Heart right ventricle (tissue), 16 donors: ENCODE measurements around the gene CETN3. TPM values are rescaled to one million over a fixed set of nuclear protein-coding genes. Genes with fewer than 3 reads are reported as not detected.

Experiments used
- ATAC-seq, 8 donors: fragments of 200-7000 bp; cut with Tn5 transposase; one replicate each; pipeline ENCODE4 v1.9.1; 2020; ENCODE audit warnings: mild to moderate bottlenecking in 8 of 8, moderate library complexity in 8 of 8, moderate number of reproducible peaks in 1 of 8
- DNase-seq, 2 donors: peaks; one replicate each; pipeline ENCODE4 v3.0.0-alpha.2; 2020
- H3K27ac ChIP-seq, 10 donors: fragments of 200-600 bp; sonication (generic) in 2 of 10; one replicate each; pipeline versions ENCODE4 v1.5.0 to v1.8.0; 2020 to 2022; ENCODE audit warnings: mild to moderate bottlenecking in 3 of 10
- H3K27me3 ChIP-seq, 7 donors: fragments of 200-600 bp; one replicate each; pipeline ENCODE4 v1.8.0; 2021 to 2022; ENCODE audit warnings: mild to moderate bottlenecking in 2 of 7
- H3K36me3 ChIP-seq, 9 donors: fragments of 200-600 bp; sonication (generic) in 1 of 9; one replicate each; pipeline versions ENCODE4 v1.5.0 to v1.8.0; 2020 to 2022; ENCODE audit warnings: mild to moderate bottlenecking in 2 of 9
- H3K4me1 ChIP-seq, 9 donors: fragments of 200-600 bp; sonication (generic) in 1 of 9; one replicate each; pipeline versions ENCODE4 v1.5.0 to v1.8.0; 2020 to 2022; ENCODE audit warnings: mild to moderate bottlenecking in 4 of 9
- H3K4me3 ChIP-seq, 10 donors: fragments of 200-600 bp; sonication (generic) in 2 of 10; one replicate each; pipeline versions ENCODE4 v1.5.0 to v1.8.0; 2020 to 2022; ENCODE audit warnings: mild to moderate bottlenecking in 7 of 10, moderate library complexity in 2 of 10
- H3K9me3 ChIP-seq, 11 donors: fragments of 200-600 bp in 10 of 11; sonication (generic) in 2 of 11; one replicate each; pipeline versions ENCODE4 v1.5.0 to v1.8.0; 2013 to 2022; ENCODE audit warnings: mild to moderate bottlenecking in 2 of 11, control low read depth in 1 of 11, moderate library complexity in 1 of 11
- CTCF ChIP-seq, 9 donors: fragments of 200-600 bp; sonication (generic) in 2 of 9; IDR thresholded peaks; one replicate each; pipeline versions ENCODE4 v1.5.0 to v1.8.0; 2021 to 2022; ENCODE audit warnings: antibody characterized with exemption in 9 of 9, mild to moderate bottlenecking in 5 of 9, moderate library complexity in 1 of 9
- WGBS, 2 donors: extraction: QIAGEN DNeasy Blood & Tissue Kit; methylation state at CpG; one replicate each; pipeline ENCODE4 v1.1.7; 2013; ENCODE audit warnings: inconsistent platforms in 1 of 2; 5-methylcytosine and 5-hydroxymethylcytosine counted together
- intact Hi-C, 10 donors: fragments of 100-400 bp; cut with DNase I; formaldehyde crosslinking; loops; one replicate each; pipeline versions ENCODE4 v1.11.1 to v1.14.2; 2022
- polyA plus RNA-seq, 2 donors: library from polyadenylated mRNA; stranded (reverse); fragments of 200-250 nt; gene quantifications; one replicate each; pipeline ENCODE4 v1.2.3, GENCODE V29; 2013
- total RNA-seq, 10 donors: library from RNA; stranded (reverse); fragmentation: NEBNext Ultra II Directional in 3 of 10; extraction: Animal tissue kit (Norgen Biotek cat#: 25700) in 3 of 10; gene quantifications; one replicate each; pipeline versions ENCODE4 v1.2.1 to v1.2.4, GENCODE V29; 2021 to 2023
- donor health status: Arrhythmogenic right ventricular cardiomyopathy.
- donor health status: ischemic (EF 13 %, LVEDD 7.1; RV severe dilation, severe dysfunction).
- donor health status: healthy with polysubstance abuse.
- donor health status: DM: no; HTN: yes; CAD: no.
- donor health status: DM: no; HTN: no; CAD: no.
- donor health status: ischemic (EF 25% LVEDD 6.9; RV normal size, moderate dysfunction).
- donor health status: ischemic (EF 25% LVEDD 5.7; RV mildly dilated, moderate dysfunction).
- donor health status: healthy.
- donor health status: DM: yes; HTN: yes; CAD: no.
- donor health status: Ischemic cardiomyopathy.
- donor health status: ischemic (EF 35%, LVEDD 5.7; RV mildly dilated, moderate dysfunction).
- donor health status: nonischemic (EF 11% LVEDD 7.7; RV severe dilation, severe dysfunction).
- donor health status: DM: yes; HTN: yes; CAD: no.
- donor health status: PGD.
- donor health status: ischemic (EF 29% LVEDD 5.4; RV normal size, mild dysfunction).
- donor health status: nonischemic (EF 23%, LVEDD 6.1; RV moderate dilation, normal function).

Gene CETN3
- total and polyA plus RNA-seq, 12 donors, result 14.4 to 26.6 (median 20.4) TPM

DNA sequence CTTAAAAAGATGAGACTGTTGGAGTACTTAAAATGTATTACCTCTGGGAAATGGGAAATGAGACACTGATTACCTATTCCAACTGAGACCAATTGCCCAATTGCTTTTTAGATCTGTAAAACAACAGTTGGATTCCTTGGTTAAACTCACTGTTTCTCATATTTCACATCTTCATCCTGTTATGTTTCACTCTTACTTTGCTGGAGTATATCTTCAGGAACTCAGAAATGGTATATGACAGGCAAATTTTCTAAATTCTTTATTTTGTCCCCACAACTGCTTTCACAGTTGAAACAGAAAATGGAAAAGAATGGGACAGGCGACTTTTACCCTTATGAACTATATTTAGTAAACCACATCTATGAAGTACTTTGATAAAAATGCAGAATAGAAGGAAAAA, 8.7 kb upstream of the CETN3 start:
- no peaks in the 10 kb centered on the region for H3K4me1 ChIP-seq
- no peak for ATAC-seq
- DNase-seq, result no peak
- no peak for TF ChIP-seq CTCF (IDR thresholded peaks at IDR 0.05)
- intact Hi-C loops, result no loop called here
- no peak overlapping the region for H3K4me3 ChIP-seq
- peaks cover 0 to 4% (median 0%) of the 10 kb centered on the region in 7 donors for H3K27me3 ChIP-seq
- H3K27ac ChIP-seq, result no peak overlapping the region
- H3K9me3 ChIP-seq, result no peaks in the 10 kb centered on the region
- 67 to 84% methylated on average over 1 of the region's 1 CpG for WGBS, 2 donors
- H3K36me3 ChIP-seq, result no peaks in the 10 kb centered on the region

DNA sequence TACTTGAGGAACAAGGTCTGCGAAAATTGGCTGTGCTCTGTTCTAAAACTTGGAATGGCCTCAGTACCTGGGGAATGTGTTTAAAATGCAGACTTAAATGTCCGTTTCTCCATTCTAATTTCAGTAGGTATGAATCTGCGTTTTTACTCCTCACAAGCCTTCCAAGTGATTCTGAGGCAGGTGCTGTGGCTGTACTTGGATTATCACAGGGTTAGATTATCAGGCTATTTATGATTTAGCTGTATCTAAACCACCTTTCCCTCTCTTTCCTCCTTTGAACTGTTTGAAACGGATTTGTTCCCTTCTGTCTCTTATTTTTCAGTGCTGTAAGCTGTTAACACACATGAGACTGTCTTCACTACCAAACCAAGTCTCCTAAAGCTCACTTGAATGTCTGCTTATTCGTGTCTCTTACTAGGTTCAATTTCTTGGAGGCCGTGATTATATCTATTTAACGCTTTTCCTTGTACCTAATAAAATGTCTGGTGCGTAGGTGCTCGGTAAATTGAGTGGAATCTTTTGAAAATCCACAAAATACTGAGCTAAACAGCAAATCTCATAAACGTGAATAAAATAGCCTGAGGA, 714 bp upstream of the CETN3 start:
- no peak for ATAC-seq
- intact Hi-C loops, result no loop called here
- no peak for DNase-seq
- TF ChIP-seq CTCF (IDR thresholded peaks at IDR 0.05), result no peak
- H3K9me3 ChIP-seq, result no peaks in the 10 kb centered on the region
- H3K4me1 ChIP-seq, result peaks cover 0 to 35% (median 11%) of the 10 kb centered on the region in 9 donors
- peaks cover 0 to 22% (median 0%) of the 10 kb centered on the region in 9 donors for H3K36me3 ChIP-seq
- 1 to 2% methylated on average over 10 of the region's 10 CpGs for WGBS, 2 donors
- H3K27ac ChIP-seq, result peak overlapping the region; percentile 82 to 97 (median 93)
- no peaks in the 10 kb centered on the region for H3K27me3 ChIP-seq
- peak overlapping the region; percentile 47 to 97 (median 81) for H3K4me3 ChIP-seq

DNA sequence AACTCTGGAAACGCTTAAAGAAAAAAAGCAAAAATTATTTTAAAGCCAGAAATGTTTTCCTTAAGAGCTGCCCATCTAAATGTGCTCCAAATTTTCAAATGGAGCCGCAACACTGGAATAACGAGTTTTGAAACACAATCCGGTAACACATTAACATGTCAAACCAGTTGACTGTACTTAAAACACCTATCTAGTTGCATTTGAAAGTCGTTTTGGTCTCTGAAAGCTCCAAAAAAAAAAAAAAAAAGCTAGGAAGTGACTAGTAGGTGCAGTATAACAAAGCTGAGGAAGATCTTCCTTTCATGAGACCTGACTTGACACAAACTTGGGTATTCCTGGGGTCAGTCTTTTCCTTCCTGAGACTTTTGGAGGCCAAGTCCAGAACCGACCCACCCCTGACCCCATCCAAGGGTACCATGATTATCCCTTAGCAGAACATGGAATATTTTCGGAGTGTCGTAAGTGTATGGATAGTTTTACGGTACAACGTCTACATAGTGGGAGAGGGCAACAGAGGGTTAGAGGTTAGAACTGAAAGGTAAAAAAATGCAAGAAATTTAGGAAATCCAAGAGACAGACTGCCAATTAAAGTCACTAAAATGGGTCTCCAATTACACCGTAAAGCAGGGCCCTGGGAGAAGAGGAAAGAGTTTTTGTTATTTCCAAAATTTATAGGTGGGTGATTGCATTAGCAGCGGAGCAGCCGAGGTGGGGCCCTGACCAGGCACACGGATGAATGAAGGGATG, 812 bp downstream of the CETN3 start:
- no peaks in the 10 kb centered on the region for H3K27me3 ChIP-seq
- H3K27ac ChIP-seq, result peak overlapping the region; percentile 88 to 98 (median 96)
- DNase-seq (no peak), ATAC-seq (peak in 1 of 8 donors; percentile 21)
- intact Hi-C loops, result loop anchor here in 5 of 10 donors (2.0 to 10.0 kb wide), 5 partner anchors 64 to 1684 kb away; partner anchors contain the start of genes MBLAC2 (in 2 of the 5), POLR3G (in 2 of the 5) and LYSMD3 (in 1 of the 5)
- TF ChIP-seq CTCF (IDR thresholded peaks at IDR 0.05), result no peak
- peak overlapping the region; percentile 63 to 97 (median 82) for H3K4me3 ChIP-seq
- peaks cover 0 to 38% (median 0%) of the 10 kb centered on the region in 9 donors for H3K36me3 ChIP-seq
- 12 to 17% methylated on average over 14 of the region's 14 CpGs for WGBS, 2 donors
- H3K4me1 ChIP-seq, result peaks cover 0 to 35% (median 11%) of the 10 kb centered on the region in 9 donors
- H3K9me3 ChIP-seq, result no peaks in the 10 kb centered on the region

GRCh38 chr5:90406466-90406865, 3.1 kb downstream of the CETN3 start:
- no peaks in the 10 kb centered on the region for H3K9me3 ChIP-seq
- TF ChIP-seq CTCF (IDR thresholded peaks at IDR 0.05), result no peak
- DNase-seq (no peak), ATAC-seq (no peak)
- intact Hi-C loops, result loop anchor here in 5 of 10 donors (5.0 to 10.0 kb wide), 4 partner anchors 66 to 1682 kb away; partner anchors contain the start of genes MBLAC2 (in 2 of the 5) and POLR3G (in 2 of the 5)
- H3K27me3 ChIP-seq, result no peaks in the 10 kb centered on the region
- H3K4me3 ChIP-seq, result no peak overlapping the region
- peaks cover 0 to 35% (median 11%) of the 10 kb centered on the region in 9 donors for H3K4me1 ChIP-seq
- H3K36me3 ChIP-seq, result peaks cover 0 to 55% (median 0%) of the 10 kb centered on the region in 9 donors
- no peak overlapping the region for H3K27ac ChIP-seq
